HepG2 (cell line): ENCODE data around the gene SLC4A2. TPM values are rescaled to one million over a fixed set of nuclear protein-coding genes. Genes with fewer than 3 reads are reported as not detected.

Experiments
- ESRRA ChIP-seq: sonication (generic); formaldehyde crosslinking; IDR thresholded peaks from 2 replicates; pipeline ENCODE4 v1.5.1; 2020; ENCODE audit warnings: mild to moderate bottlenecking, low read depth, missing genetic modification reagents
- MLLT10 ChIP-seq: sonication (generic); formaldehyde crosslinking; IDR thresholded peaks from 2 replicates; pipeline ENCODE4 v1.4.0; 2020; ENCODE audit warnings: missing genetic modification reagents
- NKX3-1 ChIP-seq: sonication (generic); formaldehyde crosslinking; IDR thresholded peaks from 2 replicates; pipeline ENCODE4 v1.5.0; 2020; ENCODE audit warnings: missing genetic modification reagents
- SAP130 ChIP-seq: IDR thresholded peaks from 2 replicates; pipeline ENCODE4 v1.6.1; 2016; ENCODE audit warnings: low read depth
- SMARCE1 ChIP-seq: fragments of 450-650 bp; IDR thresholded peaks from 2 replicates; pipeline ENCODE4 v1.6.1; 2017; ENCODE audit warnings: borderline replicate concordance
- ZBTB20 ChIP-seq: sonication (generic); formaldehyde crosslinking; IDR thresholded peaks from 2 replicates; pipeline ENCODE4 v1.8.1; 2023; ENCODE audit warnings: missing genetic modification reagents, low read depth, mild to moderate bottlenecking, borderline replicate concordance
- ZFYVE20 ChIP-seq: sonication (generic); formaldehyde crosslinking; IDR thresholded peaks from 2 replicates; pipeline ENCODE4 v1.8.0; 2023; ENCODE audit warnings: low read depth, mild to moderate bottlenecking, moderate library complexity, missing genetic modification reagents, borderline replicate concordance
- ZNF441 ChIP-seq: sonication (generic); formaldehyde crosslinking; IDR thresholded peaks from 2 replicates; pipeline ENCODE4 v1.7.0; 2021; ENCODE audit warnings: missing genetic modification reagents, borderline replicate concordance
- ZNF777 ChIP-seq: sonication (generic); formaldehyde crosslinking; IDR thresholded peaks from 2 replicates; pipeline ENCODE4 v1.4.0; 2020; ENCODE audit warnings: missing genetic modification reagents
- ZNF788 ChIP-seq: sonication (generic); formaldehyde crosslinking; IDR thresholded peaks from 2 replicates; pipeline ENCODE4 v1.5.0; 2020; ENCODE audit warnings: mild to moderate bottlenecking, missing genetic modification reagents, borderline replicate concordance
- polyA plus RNA-seq, 8 experiments: library from polyadenylated mRNA; depleted of rRNA in 3 of 8; stranded (reverse) in 7 of 8; unstranded in 1 of 8; fragments of >200 nt; fragmentation: Illumina TruSeq in 4 of 8; extraction: Trizol in 4 of 8; gene quantifications; 2 replicates each; pipeline versions ENCODE4 v1.2.1 to v1.2.3, GENCODE V29; 2011 to 2016; ENCODE audit warnings: low read depth in 4 of 8, missing spikeins in 1 of 8, mixed read lengths in 1 of 8; ENCODE audit not compliant: insufficient read depth in 1 of 8
- total RNA-seq, 5 experiments: library from RNA; depleted of rRNA; stranded (reverse); fragments of >200 nt; fragmentation: Illumina TruSeq; extraction: Trizol; gene quantifications; 2 replicates each; pipeline ENCODE4 v1.2.3, GENCODE V29; 2016; ENCODE audit warnings: low read depth in 1 of 5
- TF ChIP-seq, protein P1 (sequence below): sonication (generic); formaldehyde crosslinking; IDR thresholded peaks from 2 replicates; pipeline ENCODE4 v1.4.0; 2020; ENCODE audit warnings: missing genetic modification reagents
- TF ChIP-seq, protein P2 (sequence below): sonication (generic); formaldehyde crosslinking; IDR thresholded peaks from 2 replicates; pipeline ENCODE4 v1.5.1; 2020; ENCODE audit warnings: mild to moderate bottlenecking, moderate library complexity, missing genetic modification reagents
- TF ChIP-seq, protein P3 (sequence below): sonication (generic); formaldehyde crosslinking; IDR thresholded peaks from 2 replicates; pipeline ENCODE4 v1.4.0; 2020; ENCODE audit warnings: missing genetic modification reagents, borderline replicate concordance
- TF ChIP-seq, protein P4 (sequence below): sonication (generic); formaldehyde crosslinking; IDR thresholded peaks from 2 replicates; pipeline ENCODE4 v1.4.0; 2020; ENCODE audit warnings: low read depth, missing genetic modification reagents
- TF ChIP-seq, protein P5 (sequence below): sonication (generic); formaldehyde crosslinking; IDR thresholded peaks from 2 replicates; pipeline ENCODE4 v1.8.0; 2022; ENCODE audit warnings: mild to moderate bottlenecking, missing genetic modification reagents; ENCODE audit not compliant: insufficient replicate concordance

Gene SLC4A2
- total and polyA plus RNA-seq, 2 of the 13 experiments (the other 11 are each of a cell fraction or from before 2014, with no cell fraction given), result 51.9 to 73.4 TPM

DNA sequence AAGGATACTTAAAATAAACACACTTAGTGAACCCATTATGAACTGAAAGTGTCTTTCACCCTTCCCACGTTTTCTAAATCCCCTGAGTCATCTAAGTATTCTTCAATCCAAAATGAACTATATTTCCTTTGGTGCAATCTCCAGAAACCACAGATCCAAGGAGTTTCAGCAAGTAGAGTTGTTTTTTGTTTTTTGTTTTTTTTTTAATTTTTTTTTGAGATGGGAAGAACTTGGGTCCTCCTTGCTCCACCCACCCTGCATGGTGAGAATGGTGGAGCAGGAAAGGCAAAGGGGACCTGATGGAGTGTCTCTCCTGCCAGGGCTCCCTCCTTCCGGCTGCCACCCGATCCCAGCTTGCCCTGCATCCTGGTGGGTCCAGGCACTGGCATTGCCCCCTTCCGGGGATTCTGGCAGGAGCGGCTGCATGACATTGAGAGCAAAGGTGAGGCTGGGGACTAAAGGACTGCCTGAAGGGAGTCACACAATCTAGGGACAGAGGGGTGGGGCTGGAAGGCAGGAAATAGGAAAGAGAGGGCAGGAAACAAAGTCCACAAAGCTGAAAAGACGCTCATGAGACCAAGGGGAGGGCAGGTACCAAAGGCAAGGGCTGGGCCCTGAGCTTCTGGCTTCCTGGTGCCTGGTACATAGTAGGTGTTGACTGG, 47.2 kb upstream of the SLC4A2 start (continued):
- TF ChIP-seq SAP130 (CRISPR knock-in tag) (peak; percentile 81), ZNF441 (CRISPR knock-in tag) (0 out of 2 replicates have a peak, but pooled peaks have one; percentile 22), SMARCE1 (no peak), MLLT10 (CRISPR knock-in tag) (no peak), ZFYVE20 (CRISPR knock-in tag) (no peak), ESRRA (CRISPR knock-in tag) (peak; percentile 87), ZBTB20 (peak; percentile 45; the same call in 1 of the 2 replicates), NKX3-1 (CRISPR knock-in tag) (0 out of 2 replicates have a peak, but pooled peaks have one; percentile 51), ZNF777 (CRISPR knock-in tag) (no peak), ZNF788 (no peak)
- TF ChIP-seq, protein P1, sequence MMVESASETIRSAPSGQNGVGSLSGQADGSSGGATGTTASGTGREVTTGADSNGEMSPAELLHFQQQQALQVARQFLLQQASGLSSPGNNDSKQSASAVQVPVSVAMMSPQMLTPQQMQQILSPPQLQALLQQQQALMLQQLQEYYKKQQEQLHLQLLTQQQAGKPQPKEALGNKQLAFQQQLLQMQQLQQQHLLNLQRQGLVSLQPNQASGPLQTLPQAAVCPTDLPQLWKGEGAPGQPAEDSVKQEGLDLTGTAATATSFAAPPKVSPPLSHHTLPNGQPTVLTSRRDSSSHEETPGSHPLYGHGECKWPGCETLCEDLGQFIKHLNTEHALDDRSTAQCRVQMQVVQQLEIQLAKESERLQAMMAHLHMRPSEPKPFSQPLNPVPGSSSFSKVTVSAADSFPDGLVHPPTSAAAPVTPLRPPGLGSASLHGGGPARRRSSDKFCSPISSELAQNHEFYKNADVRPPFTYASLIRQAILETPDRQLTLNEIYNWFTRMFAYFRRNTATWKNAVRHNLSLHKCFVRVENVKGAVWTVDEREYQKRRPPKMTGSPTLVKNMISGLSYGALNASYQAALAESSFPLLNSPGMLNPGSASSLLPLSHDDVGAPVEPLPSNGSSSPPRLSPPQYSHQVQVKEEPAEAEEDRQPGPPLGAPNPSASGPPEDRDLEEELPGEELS (CRISPR knock-in tag), result peak; percentile 54; the same call in 1 of the 2 replicates
- TF ChIP-seq, protein P2, sequence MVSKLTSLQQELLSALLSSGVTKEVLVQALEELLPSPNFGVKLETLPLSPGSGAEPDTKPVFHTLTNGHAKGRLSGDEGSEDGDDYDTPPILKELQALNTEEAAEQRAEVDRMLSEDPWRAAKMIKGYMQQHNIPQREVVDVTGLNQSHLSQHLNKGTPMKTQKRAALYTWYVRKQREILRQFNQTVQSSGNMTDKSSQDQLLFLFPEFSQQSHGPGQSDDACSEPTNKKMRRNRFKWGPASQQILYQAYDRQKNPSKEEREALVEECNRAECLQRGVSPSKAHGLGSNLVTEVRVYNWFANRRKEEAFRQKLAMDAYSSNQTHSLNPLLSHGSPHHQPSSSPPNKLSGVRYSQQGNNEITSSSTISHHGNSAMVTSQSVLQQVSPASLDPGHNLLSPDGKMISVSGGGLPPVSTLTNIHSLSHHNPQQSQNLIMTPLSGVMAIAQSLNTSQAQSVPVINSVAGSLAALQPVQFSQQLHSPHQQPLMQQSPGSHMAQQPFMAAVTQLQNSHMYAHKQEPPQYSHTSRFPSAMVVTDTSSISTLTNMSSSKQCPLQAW (CRISPR knock-in tag), result peak; percentile 42; the same call in 1 of the 2 replicates
- TF ChIP-seq, protein P3, sequence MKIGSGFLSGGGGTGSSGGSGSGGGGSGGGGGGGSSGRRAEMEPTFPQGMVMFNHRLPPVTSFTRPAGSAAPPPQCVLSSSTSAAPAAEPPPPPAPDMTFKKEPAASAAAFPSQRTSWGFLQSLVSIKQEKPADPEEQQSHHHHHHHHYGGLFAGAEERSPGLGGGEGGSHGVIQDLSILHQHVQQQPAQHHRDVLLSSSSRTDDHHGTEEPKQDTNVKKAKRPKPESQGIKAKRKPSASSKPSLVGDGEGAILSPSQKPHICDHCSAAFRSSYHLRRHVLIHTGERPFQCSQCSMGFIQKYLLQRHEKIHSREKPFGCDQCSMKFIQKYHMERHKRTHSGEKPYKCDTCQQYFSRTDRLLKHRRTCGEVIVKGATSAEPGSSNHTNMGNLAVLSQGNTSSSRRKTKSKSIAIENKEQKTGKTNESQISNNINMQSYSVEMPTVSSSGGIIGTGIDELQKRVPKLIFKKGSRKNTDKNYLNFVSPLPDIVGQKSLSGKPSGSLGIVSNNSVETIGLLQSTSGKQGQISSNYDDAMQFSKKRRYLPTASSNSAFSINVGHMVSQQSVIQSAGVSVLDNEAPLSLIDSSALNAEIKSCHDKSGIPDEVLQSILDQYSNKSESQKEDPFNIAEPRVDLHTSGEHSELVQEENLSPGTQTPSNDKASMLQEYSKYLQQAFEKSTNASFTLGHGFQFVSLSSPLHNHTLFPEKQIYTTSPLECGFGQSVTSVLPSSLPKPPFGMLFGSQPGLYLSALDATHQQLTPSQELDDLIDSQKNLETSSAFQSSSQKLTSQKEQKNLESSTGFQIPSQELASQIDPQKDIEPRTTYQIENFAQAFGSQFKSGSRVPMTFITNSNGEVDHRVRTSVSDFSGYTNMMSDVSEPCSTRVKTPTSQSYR (CRISPR knock-in tag), result 0 out of 2 replicates have a peak, but pooled peaks have one; percentile 11
- TF ChIP-seq, protein P4, sequence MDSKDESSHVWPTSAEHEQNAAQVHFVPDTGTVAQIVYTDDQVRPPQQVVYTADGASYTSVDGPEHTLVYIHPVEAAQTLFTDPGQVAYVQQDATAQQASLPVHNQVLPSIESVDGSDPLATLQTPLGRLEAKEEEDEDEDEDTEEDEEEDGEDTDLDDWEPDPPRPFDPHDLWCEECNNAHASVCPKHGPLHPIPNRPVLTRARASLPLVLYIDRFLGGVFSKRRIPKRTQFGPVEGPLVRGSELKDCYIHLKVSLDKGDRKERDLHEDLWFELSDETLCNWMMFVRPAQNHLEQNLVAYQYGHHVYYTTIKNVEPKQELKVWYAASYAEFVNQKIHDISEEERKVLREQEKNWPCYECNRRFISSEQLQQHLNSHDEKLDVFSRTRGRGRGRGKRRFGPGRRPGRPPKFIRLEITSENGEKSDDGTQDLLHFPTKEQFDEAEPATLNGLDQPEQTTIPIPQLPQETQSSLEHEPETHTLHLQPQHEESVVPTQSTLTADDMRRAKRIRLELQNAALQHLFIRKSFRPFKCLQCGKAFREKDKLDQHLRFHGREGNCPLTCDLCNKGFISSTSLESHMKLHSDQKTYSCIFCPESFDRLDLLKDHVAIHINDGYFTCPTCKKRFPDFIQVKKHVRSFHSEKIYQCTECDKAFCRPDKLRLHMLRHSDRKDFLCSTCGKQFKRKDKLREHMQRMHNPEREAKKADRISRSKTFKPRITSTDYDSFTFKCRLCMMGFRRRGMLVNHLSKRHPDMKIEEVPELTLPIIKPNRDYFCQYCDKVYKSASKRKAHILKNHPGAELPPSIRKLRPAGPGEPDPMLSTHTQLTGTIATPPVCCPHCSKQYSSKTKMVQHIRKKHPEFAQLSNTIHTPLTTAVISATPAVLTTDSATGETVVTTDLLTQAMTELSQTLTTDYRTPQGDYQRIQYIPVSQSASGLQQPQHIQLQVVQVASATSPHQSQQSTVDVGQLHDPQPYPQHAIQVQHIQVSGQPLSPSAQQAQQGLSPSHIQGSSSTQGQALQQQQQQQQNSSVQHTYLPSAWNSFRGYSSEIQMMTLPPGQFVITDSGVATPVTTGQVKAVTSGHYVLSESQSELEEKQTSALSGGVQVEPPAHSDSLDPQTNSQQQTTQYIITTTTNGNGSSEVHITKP (CRISPR knock-in tag), result 0 out of 2 replicates have a peak, but pooled peaks have one; percentile 39
- TF ChIP-seq, protein P5, sequence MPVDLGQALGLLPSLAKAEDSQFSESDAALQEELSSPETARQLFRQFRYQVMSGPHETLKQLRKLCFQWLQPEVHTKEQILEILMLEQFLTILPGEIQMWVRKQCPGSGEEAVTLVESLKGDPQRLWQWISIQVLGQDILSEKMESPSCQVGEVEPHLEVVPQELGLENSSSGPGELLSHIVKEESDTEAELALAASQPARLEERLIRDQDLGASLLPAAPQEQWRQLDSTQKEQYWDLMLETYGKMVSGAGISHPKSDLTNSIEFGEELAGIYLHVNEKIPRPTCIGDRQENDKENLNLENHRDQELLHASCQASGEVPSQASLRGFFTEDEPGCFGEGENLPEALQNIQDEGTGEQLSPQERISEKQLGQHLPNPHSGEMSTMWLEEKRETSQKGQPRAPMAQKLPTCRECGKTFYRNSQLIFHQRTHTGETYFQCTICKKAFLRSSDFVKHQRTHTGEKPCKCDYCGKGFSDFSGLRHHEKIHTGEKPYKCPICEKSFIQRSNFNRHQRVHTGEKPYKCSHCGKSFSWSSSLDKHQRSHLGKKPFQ, result peak; percentile 41
